Measurements from ENCODE around the gene INCA1.

INCA1 gene

GRCh38 chr17:4948166-4948930 lies 49.0 kb downstream of the INCA1 start, which contains the start of gene PFN1:
PFN1 (minus strand) TSS chr17:4948530; CDS start chr17:4948394, 136 bp downstream.
- peak; percentile 79 for DNase-seq

GRCh38 chr17:4947411-4948165 lies 49.7 kb downstream of the INCA1 start:
- peak; percentile 74 for DNase-seq

- DNase-seq: no peak
Observed at GRCh38 chr17:4947010-4947410, 50.3 kb downstream of the INCA1 start.

GRCh38 chr17:4946312-4946976 lies 50.9 kb downstream of the INCA1 start:
- no peak for DNase-seq

GRCh38 chr17:4945944-4946280 lies 51.4 kb downstream of the INCA1 start:
- no peak for DNase-seq

GRCh38 chr17:4945176-4945943 lies 52.0 kb downstream of the INCA1 start:
- DNase-seq: no peak

GRCh38 chr17:4944554-4945175 lies 52.7 kb downstream of the INCA1 start:
- DNase-seq: no peak

GRCh38 chr17:4944163-4944553 lies 53.2 kb downstream of the INCA1 start:
- DNase-seq: no peak

- DNase-seq: no peak
Observed at GRCh38 chr17:4942760-4943508, 54.4 kb downstream of the INCA1 start.

- no peak for DNase-seq
Observed at GRCh38 chr17:4941319-4941610, 56.1 kb downstream of the INCA1 start.

GRCh38 chr17:4940555-4941318 lies 56.6 kb downstream of the INCA1 start:
- DNase-seq: no peak

GRCh38 chr17:4939796-4940554 lies 57.3 kb downstream of the INCA1 start, which contains the start of the genes RNF167 and SLC25A11:
RNF167 (plus strand) TSS chr17:4940268; CDS start chr17:4940910, 642 bp downstream.
SLC25A11 (minus strand) TSS chr17:4940046; CDS start chr17:4939910, 136 bp downstream.
- DNase-seq: peak; percentile 99

- DNase-seq: no peak
Observed at GRCh38 chr17:4939546-4939795, 57.9 kb downstream of the INCA1 start.

- no peak for DNase-seq
Observed at GRCh38 chr17:4938688-4939545, 58.4 kb downstream of the INCA1 start.

Measured in right kidney (tissue), 1 donor.